Measurements from ENCODE around the gene FNBP1L. TPM values are rescaled to one million over a fixed set of nuclear protein-coding genes. Genes with fewer than 3 reads are reported as not detected.

Gene FNBP1L
- total RNA-seq, 1 donor from 2014 or later: 57.8 TPM

DNA sequence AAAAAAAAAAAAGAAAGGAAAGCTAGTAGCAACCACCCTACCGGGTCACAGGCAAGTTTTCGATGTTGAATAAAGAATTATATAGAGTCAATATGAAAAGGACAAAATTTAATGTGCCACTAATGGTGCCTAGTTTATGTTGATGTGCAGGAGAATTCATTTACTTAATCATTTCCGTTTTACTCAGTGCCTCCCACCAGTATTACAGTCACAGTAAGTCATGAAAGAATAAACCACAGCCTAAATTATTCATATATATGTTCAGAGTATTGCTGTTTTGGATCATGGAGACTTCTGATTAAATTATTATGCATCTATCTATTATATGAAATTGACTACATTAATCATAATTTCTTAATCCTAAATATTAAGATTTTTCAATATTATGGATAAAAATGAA is 35.3 kb downstream of the FNBP1L start:
- Mint-ChIP-seq H3K4me3 (ENCODE audit: unreplicated experiment) (no peak overlapping the region), H3K36me3 (ENCODE audit: low read depth, unreplicated experiment) (peaks cover 7% of the 10 kb centered on the region), H3K9me3 (ENCODE audit: unreplicated experiment) (peaks cover 14% of the 10 kb centered on the region), H3K4me1 (ENCODE audit: low read depth, unreplicated experiment) (no peaks in the 10 kb centered on the region), H3K27me3 (ENCODE audit: low read depth, unreplicated experiment) (no peaks in the 10 kb centered on the region), H3K27ac (ENCODE audit: unreplicated experiment) (no peak overlapping the region)
- H3K36me3 ChIP-seq (ENCODE audit: insufficient read depth, low read length): no peaks in the 10 kb centered on the region
- H3K9ac ChIP-seq (ENCODE audit: low read length): no peak overlapping the region
- H3K9me3 ChIP-seq (ENCODE audit: insufficient read depth, low read depth, low read length): no peaks in the 10 kb centered on the region
- DNase-seq (ENCODE audit: low read depth): no peak
- H3K4me1 ChIP-seq (ENCODE audit: insufficient read depth, low read length): no peaks in the 10 kb centered on the region
- no peak overlapping the region for H2AFZ ChIP-seq (ENCODE audit: low read depth, low read length)
- H3K79me2 ChIP-seq (ENCODE audit: insufficient read depth, low read length): peaks cover 88% of the 10 kb centered on the region
- H3K4me2 ChIP-seq (ENCODE audit: low read length): no peak overlapping the region
- H4K20me1 ChIP-seq (ENCODE audit: insufficient read depth, low read length): peaks cover 52% of the 10 kb centered on the region
- no peak for FAIRE-seq
- H3K4me3 ChIP-seq (ENCODE audit: insufficient read depth, low read depth, low read length): no peak overlapping the region
- H3K27ac ChIP-seq (ENCODE audit: low read depth, low read length): no peak overlapping the region
- no peaks in the 10 kb centered on the region for H3K27me3 ChIP-seq (ENCODE audit: insufficient read depth, low read length)
- no peak for TF ChIP-seq CTCF (IDR thresholded peaks at IDR 0.05; ENCODE audit: insufficient read depth, low read depth, low read length)
- no peak for TF ChIP-seq EZH2 (IDR thresholded peaks at IDR 0.05; ENCODE audit: insufficient read depth, low read length)

GRCh38 chr1:93483606-93484005 is 35.7 kb downstream of the FNBP1L start:
- Histone ChIP-seq H3K27me3 (ENCODE audit: insufficient read depth, low read length) (no peaks in the 10 kb centered on the region), H3K4me2 (ENCODE audit: low read length) (no peak overlapping the region), H4K20me1 (ENCODE audit: insufficient read depth, low read length) (peaks cover 52% of the 10 kb centered on the region), H3K27ac (ENCODE audit: low read depth, low read length) (no peak overlapping the region), H3K9me3 (ENCODE audit: insufficient read depth, low read depth, low read length) (no peaks in the 10 kb centered on the region), H3K9ac (ENCODE audit: low read length) (no peak overlapping the region), H3K4me1 (ENCODE audit: insufficient read depth, low read length) (no peaks in the 10 kb centered on the region), H3K36me3 (ENCODE audit: insufficient read depth, low read length) (no peaks in the 10 kb centered on the region), H3K79me2 (ENCODE audit: insufficient read depth, low read length) (peaks cover 88% of the 10 kb centered on the region), H3K4me3 (ENCODE audit: insufficient read depth, low read depth, low read length) (no peak overlapping the region), H2AFZ (ENCODE audit: low read depth, low read length) (no peak overlapping the region)
- peaks cover 10% of the 10 kb centered on the region for H3K9me3 Mint-ChIP-seq (ENCODE audit: unreplicated experiment)
- H3K4me3 Mint-ChIP-seq (ENCODE audit: unreplicated experiment): no peak overlapping the region
- no peak for FAIRE-seq
- H3K36me3 Mint-ChIP-seq (ENCODE audit: low read depth, unreplicated experiment): peaks cover 7% of the 10 kb centered on the region
- no peak overlapping the region for H3K27ac Mint-ChIP-seq (ENCODE audit: unreplicated experiment)
- TF ChIP-seq EZH2 (IDR thresholded peaks at IDR 0.05; ENCODE audit: insufficient read depth, low read length) (no peak), CTCF (IDR thresholded peaks at IDR 0.05; ENCODE audit: insufficient read depth, low read depth, low read length) (no peak)
- no peak for DNase-seq (ENCODE audit: low read depth)
- H3K4me1 Mint-ChIP-seq (ENCODE audit: low read depth, unreplicated experiment): no peaks in the 10 kb centered on the region
- H3K27me3 Mint-ChIP-seq (ENCODE audit: low read depth, unreplicated experiment): no peaks in the 10 kb centered on the region

DNA sequence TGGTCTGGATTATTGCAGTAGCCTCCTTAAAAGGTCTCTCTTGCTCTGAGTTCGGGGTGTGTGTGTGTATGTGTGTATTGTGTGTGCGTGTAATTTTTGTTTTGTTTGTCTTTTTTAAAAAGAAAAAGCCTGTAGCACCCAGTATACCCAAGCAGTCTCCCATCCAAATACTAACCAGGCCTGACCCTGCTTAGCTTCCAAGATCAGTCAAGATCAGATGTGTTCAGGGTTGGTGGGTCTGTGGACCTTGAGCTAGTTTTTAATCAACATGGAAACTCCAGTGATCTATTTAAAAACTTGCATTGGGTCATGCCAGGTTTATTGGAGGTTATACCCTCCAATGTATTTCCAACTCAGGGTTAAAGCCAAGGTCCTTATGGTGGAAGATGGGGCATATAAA is 40.3 kb downstream of the FNBP1L start:
- peaks cover 67% of the 10 kb centered on the region for H4K20me1 ChIP-seq (ENCODE audit: insufficient read depth, low read length)
- Mint-ChIP-seq H3K4me1 (ENCODE audit: low read depth, unreplicated experiment) (peaks cover 18% of the 10 kb centered on the region), H3K4me3 (ENCODE audit: unreplicated experiment) (no peak overlapping the region), H3K27ac (ENCODE audit: unreplicated experiment) (no peak overlapping the region), H3K9me3 (ENCODE audit: unreplicated experiment) (no peaks in the 10 kb centered on the region), H3K36me3 (ENCODE audit: low read depth, unreplicated experiment) (no peaks in the 10 kb centered on the region), H3K27me3 (ENCODE audit: low read depth, unreplicated experiment) (no peaks in the 10 kb centered on the region)
- no peaks in the 10 kb centered on the region for H3K27me3 ChIP-seq (ENCODE audit: insufficient read depth, low read length)
- H3K4me1 ChIP-seq (ENCODE audit: insufficient read depth, low read length): no peaks in the 10 kb centered on the region
- no peaks in the 10 kb centered on the region for H3K36me3 ChIP-seq (ENCODE audit: insufficient read depth, low read length)
- H3K4me2 ChIP-seq (ENCODE audit: low read length): no peak overlapping the region
- no peak overlapping the region for H2AFZ ChIP-seq (ENCODE audit: low read depth, low read length)
- no peaks in the 10 kb centered on the region for H3K9me3 ChIP-seq (ENCODE audit: insufficient read depth, low read depth, low read length)
- H3K79me2 ChIP-seq (ENCODE audit: insufficient read depth, low read length): peaks cover 96% of the 10 kb centered on the region
- no peak overlapping the region for H3K9ac ChIP-seq (ENCODE audit: low read length)
- H3K27ac ChIP-seq (ENCODE audit: low read depth, low read length): no peak overlapping the region
- FAIRE-seq: no peak
- TF ChIP-seq EZH2 (IDR thresholded peaks at IDR 0.05; ENCODE audit: insufficient read depth, low read length): no peak
- no peak for TF ChIP-seq CTCF (IDR thresholded peaks at IDR 0.05; ENCODE audit: insufficient read depth, low read depth, low read length)
- no peak for DNase-seq (ENCODE audit: low read depth)
- no peak overlapping the region for H3K4me3 ChIP-seq (ENCODE audit: insufficient read depth, low read depth, low read length)

Measured in astrocyte (in vitro differentiated cells and primary cell).